ENCODE measurements around the gene HSP90B1.

DNA sequence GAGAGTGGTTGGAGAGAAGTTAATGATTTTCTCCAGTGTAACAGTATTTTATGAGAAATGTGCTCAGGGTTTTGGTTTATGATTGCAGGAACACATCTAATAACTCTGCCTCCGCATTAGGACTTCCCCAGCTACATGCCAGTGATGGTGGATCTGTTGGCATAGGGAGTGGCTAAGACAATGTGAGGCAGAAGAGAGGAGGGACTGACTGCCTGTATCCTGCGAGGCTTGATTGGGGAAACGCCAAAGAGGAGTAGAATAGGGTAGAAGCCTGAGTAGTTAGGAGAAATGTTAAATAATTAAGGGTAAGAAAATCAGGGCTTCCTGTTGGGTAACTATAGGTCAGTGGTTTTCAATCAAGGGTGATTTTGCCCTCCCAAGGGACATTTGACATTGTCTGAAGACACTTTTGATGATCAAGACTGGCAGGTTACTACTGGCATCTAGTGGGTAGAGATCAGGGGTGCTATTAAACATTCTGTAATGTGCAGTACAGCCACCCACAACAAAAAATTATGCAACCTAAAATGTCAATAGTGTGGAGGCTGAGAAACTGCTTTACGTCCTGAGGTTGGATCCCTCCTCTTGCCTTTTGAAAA, 48.3 kb downstream of the HSP90B1 start:
- TF ChIP-seq, protein P1, sequence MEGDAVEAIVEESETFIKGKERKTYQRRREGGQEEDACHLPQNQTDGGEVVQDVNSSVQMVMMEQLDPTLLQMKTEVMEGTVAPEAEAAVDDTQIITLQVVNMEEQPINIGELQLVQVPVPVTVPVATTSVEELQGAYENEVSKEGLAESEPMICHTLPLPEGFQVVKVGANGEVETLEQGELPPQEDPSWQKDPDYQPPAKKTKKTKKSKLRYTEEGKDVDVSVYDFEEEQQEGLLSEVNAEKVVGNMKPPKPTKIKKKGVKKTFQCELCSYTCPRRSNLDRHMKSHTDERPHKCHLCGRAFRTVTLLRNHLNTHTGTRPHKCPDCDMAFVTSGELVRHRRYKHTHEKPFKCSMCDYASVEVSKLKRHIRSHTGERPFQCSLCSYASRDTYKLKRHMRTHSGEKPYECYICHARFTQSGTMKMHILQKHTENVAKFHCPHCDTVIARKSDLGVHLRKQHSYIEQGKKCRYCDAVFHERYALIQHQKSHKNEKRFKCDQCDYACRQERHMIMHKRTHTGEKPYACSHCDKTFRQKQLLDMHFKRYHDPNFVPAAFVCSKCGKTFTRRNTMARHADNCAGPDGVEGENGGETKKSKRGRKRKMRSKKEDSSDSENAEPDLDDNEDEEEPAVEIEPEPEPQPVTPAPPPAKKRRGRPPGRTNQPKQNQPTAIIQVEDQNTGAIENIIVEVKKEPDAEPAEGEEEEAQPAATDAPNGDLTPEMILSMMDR (IDR thresholded peaks at IDR 0.05) = no peak
- no peak for TF ChIP-seq SP1 (CRISPR knock-in tag; conservative IDR thresholded peaks at IDR 0.05)
- TF ChIP-seq, protein P2, sequence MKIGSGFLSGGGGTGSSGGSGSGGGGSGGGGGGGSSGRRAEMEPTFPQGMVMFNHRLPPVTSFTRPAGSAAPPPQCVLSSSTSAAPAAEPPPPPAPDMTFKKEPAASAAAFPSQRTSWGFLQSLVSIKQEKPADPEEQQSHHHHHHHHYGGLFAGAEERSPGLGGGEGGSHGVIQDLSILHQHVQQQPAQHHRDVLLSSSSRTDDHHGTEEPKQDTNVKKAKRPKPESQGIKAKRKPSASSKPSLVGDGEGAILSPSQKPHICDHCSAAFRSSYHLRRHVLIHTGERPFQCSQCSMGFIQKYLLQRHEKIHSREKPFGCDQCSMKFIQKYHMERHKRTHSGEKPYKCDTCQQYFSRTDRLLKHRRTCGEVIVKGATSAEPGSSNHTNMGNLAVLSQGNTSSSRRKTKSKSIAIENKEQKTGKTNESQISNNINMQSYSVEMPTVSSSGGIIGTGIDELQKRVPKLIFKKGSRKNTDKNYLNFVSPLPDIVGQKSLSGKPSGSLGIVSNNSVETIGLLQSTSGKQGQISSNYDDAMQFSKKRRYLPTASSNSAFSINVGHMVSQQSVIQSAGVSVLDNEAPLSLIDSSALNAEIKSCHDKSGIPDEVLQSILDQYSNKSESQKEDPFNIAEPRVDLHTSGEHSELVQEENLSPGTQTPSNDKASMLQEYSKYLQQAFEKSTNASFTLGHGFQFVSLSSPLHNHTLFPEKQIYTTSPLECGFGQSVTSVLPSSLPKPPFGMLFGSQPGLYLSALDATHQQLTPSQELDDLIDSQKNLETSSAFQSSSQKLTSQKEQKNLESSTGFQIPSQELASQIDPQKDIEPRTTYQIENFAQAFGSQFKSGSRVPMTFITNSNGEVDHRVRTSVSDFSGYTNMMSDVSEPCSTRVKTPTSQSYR (CRISPR knock-in tag; IDR thresholded peaks at IDR 0.05) = no peak
- no peak for TF ChIP-seq ATF1 (CRISPR knock-in tag; IDR thresholded peaks at IDR 0.05)
- TF ChIP-seq NR1H2 (CRISPR knock-in tag; IDR thresholded peaks at IDR 0.05) = no peak
- TF ChIP-seq MXD4 (CRISPR knock-in tag; IDR thresholded peaks at IDR 0.05; ENCODE audit: borderline replicate concordance) = no peak
- TF ChIP-seq JUN (CRISPR knock-in tag; IDR thresholded peaks at IDR 0.05) = no peak
